OCI-M2 (cell line): ENCODE results near the gene CCNJL.

Source experiments
- DNase-seq: peaks from one replicate; lab custom pipeline; 2025; ENCODE audit not compliant: unreplicated experiment; lab: John Stamatoyannopoulos, UW

CCNJL gene

DNA sequence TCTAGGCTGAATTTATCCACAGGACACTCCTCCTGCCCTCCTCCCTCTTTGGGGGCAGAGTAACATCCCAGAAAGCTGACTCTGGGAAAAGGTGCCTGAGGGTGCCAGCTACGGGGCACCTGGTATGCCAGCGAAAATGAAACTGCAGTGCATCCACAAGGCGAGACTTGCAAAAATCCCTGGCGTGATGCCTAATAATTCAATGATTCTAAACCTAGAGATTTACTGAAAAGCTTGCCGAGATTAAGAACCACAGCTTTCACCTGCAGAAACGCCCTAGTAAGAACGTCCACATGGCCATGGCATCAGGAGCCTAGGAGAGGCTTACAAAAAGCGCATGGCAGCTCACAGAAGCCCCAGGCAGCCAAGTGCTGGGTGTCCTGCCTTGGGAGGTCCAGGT, 20.9 kb downstream of the CCNJL start:
- DNase-seq, result no peak

- no peak for DNase-seq
These were observed 21.6 kb downstream of the CCNJL start for GRCh38 chr5:160290751-160291150.

DNA sequence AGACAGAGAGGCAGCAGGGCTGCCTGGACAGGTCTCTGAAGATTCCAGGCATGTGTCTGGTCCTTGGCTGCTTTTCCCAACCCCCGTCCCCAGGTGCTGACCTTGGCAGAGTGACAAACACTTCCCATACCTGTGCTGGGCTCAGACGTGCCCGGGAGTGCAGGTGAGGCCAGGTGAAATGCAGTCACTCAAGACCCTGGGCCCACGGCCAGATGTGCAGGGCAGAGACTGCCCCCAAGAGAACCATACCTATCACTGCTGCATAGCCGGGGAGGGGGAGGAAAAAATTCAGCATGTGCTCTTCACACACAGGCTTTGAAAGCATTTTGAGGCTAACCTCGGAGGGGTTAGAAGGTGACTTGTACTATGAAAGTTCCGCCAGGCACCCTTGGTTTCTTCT, 22.6 kb downstream of the CCNJL start:
- no peak for DNase-seq

DNA sequence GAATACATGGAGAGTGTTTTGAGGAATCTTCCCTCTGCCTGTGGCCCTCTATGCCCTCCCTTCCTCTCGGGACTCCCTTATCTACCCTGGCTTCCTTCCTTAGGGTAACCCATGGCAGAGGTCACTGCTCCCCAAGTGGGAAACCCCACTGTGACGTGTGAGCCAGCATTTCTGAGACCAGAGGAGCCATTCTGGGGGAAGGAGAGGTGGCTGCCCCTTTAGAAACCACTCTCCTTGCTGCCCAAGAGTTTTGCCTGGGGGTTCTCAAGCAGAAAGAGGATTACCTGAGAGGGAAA, 23.1 kb downstream of the CCNJL start:
- DNase-seq, result no peak

- DNase-seq, result no peak
These were observed 24.8 kb downstream of the CCNJL start for GRCh38 chr5:160287378-160288051.

DNA sequence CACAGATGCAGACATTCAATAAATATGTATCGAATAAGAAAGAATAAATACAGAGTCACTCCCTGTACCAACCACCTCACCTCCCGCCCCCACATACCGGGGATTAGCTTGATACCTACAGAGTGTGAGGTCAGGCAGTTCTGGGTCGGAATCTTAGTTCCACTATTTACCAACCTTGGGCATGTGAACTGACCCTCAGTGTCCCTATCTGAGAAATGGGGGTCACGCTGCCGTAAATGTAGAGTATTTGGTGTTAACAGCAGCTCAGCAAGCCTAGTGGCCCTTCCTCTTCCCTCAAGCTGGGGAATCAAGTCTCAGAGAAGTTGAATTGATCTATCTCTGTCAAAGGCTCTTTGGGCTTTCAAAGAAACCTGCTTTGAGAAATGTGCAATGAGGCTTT, 25.4 kb downstream of the CCNJL start:
- DNase-seq, result no peak

GRCh38 chr5:160285316-160285715, 27.0 kb downstream of the CCNJL start:
- DNase-seq, result no peak

GRCh38 chr5:160284291-160284873, 28.0 kb downstream of the CCNJL start:
- no peak for DNase-seq

GRCh38 chr5:160281275-160281674, 31.1 kb downstream of the CCNJL start:
- no peak for DNase-seq

DNA sequence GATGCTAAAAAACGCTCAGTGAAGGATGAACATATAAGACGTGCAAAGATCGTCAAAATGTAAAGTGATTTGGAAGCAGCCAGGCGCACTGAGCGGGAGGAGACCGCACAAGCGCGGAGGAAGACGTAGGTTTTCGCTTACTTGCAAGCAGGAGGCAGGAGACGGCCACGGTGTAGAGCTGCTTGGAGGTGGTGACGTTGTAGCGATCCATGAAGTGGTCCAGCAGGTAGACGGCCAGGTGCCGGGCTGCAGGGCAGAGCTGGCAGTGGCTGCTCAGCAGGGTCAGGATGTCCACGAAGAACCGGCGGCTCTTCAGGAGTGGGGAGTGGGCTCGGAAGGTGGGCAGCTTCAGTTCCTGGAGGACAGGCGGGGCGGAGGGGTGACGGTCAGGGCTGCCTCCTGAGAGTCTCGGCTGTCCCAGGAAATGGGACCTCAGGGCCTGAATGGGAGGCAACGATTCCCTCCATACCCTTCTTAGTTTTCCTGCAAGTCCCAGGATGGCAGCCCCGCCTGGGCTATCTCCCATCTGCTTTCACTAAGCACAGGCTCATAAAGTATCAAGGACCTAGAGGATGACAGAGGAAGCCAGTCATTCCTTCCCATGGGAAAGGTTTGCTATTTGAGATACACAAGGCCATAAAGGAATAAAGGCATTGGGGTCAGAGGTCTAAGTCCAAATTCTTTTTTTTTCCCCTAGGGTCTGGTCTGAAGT, 31.8 kb downstream of the CCNJL start:
- no peak for DNase-seq

DNA sequence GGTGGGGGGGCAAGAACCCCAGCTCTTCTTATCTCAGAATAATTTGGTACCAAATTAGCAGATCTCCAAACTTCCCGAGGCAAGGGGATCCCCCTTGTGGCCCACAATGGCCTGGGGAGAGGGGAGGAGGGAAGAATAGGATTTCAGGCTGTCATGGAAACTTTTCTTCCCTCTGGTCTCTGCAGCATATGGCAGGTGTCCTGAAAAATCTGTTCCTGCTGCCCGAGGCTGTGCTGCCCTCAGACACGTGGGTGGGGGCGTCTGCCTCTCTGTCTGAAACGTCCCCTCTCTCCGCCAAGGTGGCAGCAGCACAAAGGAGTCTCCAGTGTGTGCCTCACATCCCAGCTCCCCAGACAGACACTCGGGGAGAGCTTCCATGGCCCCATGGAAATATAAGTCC, 34.0 kb downstream of the CCNJL start:
- no peak for DNase-seq

GRCh38 chr5:160274483-160274931, 37.9 kb downstream of the CCNJL start:
- DNase-seq, result no peak

DNA sequence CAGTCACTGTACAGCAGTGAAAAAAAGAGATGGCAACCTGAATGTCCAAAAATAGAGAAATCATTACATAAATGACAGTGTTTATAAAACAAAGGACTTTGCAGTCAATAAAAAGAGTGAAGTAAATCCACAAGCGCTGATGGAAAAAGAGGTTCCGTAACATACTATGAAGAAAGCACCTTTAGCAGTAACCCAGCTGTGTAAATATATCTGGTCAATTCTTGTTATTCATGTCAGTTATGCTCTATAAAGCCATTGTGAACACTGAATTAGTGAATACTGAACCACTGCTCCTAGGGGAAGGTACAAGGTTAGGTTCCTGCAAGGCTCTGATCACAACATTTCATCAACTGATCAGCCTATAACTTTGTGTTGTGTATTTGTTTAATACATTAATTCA, 39.5 kb downstream of the CCNJL start:
- no peak for DNase-seq

DNA sequence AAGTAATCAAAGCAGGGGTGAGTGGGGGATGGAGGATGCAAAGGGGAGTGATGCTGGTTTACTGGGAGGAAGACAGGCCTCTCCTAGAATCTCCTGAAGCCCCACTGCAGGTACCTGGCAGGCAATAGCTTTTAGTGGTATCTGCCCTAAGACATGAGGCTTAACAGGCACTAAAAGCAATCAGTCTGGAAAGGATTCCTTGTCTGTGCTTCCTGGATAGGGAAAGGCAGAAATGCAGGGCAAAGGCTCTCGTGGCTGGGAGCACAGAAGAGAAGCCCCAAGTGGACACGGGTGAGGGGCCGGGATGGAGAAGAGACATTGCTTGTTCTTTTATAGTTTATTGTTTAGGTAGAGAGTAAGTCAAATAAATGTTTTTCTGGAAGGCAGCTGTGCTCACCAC, 40.1 kb downstream of the CCNJL start:
- DNase-seq, result no peak

DNA sequence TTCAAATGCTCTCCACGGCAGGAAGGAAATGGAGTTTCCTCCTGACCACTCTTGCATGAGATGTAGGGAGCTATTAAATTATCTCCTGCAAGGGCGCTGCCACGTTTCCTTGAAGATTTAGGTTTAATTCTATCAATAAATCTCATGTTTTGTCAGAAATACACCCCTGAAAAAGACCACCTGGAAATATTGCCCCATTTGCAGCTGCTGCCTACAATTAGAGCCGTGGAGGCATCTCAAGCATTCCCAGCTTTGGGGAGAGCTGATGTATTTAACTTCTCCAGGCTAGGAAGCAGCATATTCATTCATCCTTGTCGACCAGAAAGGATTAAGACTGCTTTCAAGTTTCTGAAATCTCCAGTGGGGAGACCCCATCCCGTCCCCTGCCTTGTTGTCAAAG, 40.5 kb downstream of the CCNJL start:
- DNase-seq, result no peak

- no peak for DNase-seq
These were observed 41.0 kb downstream of the CCNJL start for GRCh38 chr5:160271396-160271795.

DNA sequence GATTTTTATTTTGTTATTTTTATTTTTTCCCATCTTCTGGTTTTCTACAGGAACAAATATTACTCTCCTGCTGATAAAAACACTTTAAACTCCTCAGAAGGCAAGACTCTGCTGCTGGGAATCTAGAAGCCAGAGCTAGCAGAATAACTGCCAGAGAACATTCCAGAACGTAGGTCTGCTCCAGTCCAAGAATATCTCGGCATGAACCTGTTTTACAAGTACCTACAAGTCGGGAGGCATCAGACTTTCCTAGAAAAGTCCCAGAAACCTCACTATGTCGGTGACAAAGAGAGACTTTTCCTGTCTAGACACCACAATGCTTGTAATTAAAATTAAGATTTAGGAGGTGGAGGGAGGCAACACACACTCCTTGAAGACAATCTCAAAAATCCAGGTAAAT, 41.7 kb downstream of the CCNJL start:
- DNase-seq, result no peak

DNA sequence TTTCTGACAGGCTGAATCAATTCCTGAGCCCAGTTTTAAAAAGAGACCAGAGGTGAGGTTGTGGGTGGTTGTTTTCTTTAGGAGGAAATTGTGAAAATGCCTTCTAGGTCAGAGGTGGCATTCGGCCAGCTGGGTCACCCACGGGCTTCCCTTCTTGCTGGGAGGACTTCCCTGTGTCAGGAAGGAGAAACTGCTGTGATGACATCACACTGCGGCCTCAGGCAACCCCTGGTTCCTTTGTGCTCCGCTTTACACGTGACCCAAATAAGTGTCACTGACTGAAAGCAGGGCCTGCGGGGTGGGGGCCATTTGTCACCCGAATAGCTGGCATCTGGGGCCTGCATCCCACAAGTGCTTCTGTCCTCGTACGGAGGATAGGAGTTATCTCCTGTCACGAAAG, 43.3 kb downstream of the CCNJL start:
- DNase-seq, result no peak

DNA sequence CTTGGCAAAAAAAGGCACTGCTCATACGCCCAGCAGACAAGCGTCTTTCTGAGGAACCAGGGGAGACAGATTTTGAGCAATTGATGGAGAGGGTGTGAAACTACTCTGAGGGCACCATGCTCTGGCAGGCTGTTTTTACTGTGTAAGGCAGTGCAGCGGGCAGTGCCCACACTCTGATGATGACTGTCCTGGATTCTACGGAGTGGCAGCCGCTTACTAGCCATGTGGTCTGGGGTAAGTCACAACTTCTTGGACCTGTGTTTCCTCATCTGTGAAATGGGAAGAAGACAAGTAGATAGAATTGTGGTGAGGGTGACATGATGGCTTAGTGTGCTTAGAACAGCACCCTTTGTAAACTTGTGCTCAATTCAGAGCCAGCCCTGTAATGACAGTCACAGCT, 44.2 kb downstream of the CCNJL start:
- no peak for DNase-seq

DNA sequence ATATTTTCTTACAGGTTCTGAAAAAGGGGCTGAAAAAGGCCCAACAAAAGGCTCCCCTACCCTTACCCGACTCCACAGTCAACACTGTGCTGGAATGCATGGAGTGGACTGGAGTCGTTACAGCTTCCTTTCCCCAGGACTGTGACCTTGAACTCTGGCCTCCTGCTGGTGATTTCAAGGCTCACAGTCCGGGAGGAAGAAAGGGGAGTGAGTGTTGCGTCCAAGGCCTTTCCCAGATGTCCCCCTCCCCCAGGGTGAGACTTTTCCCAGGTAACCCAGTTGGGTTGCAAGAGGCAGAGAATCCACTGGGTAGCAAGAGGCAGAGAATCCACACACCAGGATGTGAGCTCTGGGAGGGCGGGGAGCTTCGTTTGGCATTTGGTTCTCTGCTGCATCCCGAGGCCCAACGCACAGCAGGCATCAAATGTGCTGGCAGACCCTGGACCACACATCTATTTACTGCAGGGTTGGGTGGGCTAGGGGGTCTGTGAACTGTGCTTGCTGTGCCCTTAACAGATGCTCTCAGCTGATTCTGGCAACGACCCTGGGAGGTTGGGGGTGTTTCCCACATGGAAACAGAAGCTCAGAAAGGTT, 45.5 kb downstream of the CCNJL start:
- DNase-seq, result no peak

DNA sequence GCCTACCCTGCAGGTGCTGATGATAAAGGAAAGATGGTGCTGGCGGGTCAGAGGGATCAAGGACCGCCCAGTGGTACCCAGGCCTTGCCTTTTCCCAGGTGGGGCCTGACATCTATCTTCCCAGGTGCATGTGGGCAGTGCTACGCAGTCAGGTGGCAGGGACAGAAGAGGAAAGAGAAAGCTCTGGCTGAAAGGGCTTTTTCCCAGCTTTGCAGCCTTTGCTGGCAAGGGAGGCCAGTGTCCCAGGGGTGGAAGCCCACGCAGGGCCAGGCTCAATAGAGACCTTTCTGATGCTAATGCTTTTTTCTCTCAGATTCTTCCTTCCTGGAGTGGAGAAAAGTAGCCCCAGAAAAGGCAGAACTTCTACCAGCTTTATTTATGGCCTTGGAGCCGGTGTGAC, 46.3 kb downstream of the CCNJL start:
- no peak for DNase-seq

DNA sequence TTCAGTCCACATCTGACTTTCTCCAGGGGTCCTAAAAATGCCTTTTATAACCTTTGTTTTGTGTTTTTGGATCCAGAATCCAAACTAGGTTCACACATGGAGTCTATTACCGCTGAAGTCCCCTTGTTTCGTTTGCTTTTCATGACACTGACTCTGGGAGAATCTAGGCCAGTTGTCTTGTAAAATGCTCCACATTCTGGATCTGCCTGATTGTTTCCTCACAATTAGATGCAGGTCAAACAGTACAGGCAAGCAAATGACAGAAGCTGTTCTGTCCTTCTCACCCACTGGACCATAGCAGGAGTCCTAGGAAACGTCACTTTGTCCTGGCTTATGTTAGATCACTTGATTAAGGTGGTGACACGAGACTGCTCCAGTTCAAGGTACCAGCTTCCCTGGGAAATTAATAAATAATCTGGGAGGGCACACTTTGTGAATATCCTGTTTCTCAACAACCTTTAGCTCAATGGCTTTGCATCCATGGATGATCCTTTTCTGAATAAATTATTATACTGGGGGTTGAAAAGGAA, 49.0 kb downstream of the CCNJL start:
- no peak for DNase-seq
